Measurements from ENCODE around the gene PPP1R15B.

- TF ChIP-seq YY1 (IDR thresholded peaks at IDR 0.05; ENCODE audit: low read depth): no peak
- no peak for TF ChIP-seq CREB1 (IDR thresholded peaks at IDR 0.05; ENCODE audit: low read depth)
- no peak for TF ChIP-seq RAD21 (IDR thresholded peaks at IDR 0.05; ENCODE audit: low read depth)
- no peak for TF ChIP-seq EP300 (IDR thresholded peaks at IDR 0.05; ENCODE audit: borderline replicate concordance)
- no peak for TF ChIP-seq CEBPB (IDR thresholded peaks at IDR 0.05)
- TF ChIP-seq, protein P1, sequence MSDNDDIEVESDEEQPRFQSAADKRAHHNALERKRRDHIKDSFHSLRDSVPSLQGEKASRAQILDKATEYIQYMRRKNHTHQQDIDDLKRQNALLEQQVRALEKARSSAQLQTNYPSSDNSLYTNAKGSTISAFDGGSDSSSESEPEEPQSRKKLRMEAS (IDR thresholded peaks at IDR 0.05): no peak
Measured at GRCh38 chr1:204376465-204376864, 35.2 kb downstream of the PPP1R15B start.

All from Ishikawa (cell line).